GM12864 (cell line): ENCODE results near the gene PDLIM7.

ENCODE experiments used
- DNase-seq: peaks from one replicate; pipeline ENCODE4 v3.0.0-alpha.2; 2011; ENCODE audit warnings: low read depth
- H3K4me3 ChIP-seq: 2 replicates; pipeline ENCODE4 v1.5.1; 2011; ENCODE audit warnings: mild to moderate bottlenecking, low read depth, low read length, control low read depth
- TF ChIP-seq, protein P1 (sequence below): IDR thresholded peaks from 2 replicates; pipeline ENCODE4 v1.5.1; 2011; ENCODE audit warnings: low read depth, mild to moderate bottlenecking, moderate library complexity, low read length, control low read depth, inconsistent platforms; ENCODE audit errors: missing control alignments

The PDLIM7 gene

DNA sequence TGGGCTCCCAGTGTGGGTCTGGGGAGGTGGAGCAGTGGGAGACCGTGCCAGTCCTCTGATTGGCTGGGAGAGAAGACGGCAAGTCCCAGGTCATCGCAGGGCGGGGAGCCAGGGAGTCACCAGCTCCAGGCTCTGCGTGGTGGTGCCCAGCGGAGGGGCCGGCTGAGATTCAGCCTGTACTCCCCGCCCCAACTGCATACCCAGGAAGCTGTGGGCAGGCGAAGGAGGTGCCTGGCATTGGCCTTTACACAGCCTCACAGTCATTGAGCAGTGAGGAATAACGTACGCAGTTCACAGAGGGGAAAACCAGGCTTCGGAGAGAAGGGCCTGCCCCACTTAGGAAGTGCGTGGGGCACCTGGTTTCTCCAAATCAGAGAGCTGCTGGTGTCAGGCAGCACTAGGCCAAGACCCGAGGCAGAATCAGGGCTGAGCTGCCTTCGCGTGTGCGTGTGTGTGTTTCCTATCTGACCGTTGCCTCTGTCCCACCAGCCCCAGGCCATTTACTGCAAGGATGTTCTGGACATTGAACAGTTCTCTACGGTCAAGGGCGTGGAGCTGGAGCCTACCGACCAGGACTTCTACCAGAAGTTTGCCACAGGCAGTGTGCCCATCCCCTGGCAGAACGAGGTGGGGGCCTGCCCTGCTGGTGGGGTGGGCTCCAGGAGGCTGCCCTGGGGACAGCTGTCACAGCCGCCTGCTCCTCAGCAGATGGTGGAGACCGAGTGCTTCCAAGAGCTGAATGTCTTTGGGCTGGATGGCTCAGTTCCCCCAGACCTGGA lies 57.0 kb downstream of the PDLIM7 start:
- H3K4me3 ChIP-seq, result no peak overlapping the region
- no peak for DNase-seq
- TF ChIP-seq, protein P1, sequence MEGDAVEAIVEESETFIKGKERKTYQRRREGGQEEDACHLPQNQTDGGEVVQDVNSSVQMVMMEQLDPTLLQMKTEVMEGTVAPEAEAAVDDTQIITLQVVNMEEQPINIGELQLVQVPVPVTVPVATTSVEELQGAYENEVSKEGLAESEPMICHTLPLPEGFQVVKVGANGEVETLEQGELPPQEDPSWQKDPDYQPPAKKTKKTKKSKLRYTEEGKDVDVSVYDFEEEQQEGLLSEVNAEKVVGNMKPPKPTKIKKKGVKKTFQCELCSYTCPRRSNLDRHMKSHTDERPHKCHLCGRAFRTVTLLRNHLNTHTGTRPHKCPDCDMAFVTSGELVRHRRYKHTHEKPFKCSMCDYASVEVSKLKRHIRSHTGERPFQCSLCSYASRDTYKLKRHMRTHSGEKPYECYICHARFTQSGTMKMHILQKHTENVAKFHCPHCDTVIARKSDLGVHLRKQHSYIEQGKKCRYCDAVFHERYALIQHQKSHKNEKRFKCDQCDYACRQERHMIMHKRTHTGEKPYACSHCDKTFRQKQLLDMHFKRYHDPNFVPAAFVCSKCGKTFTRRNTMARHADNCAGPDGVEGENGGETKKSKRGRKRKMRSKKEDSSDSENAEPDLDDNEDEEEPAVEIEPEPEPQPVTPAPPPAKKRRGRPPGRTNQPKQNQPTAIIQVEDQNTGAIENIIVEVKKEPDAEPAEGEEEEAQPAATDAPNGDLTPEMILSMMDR, result no peak

GRCh38 chr5:177439518-177440053 lies 57.8 kb downstream of the PDLIM7 start:
- no peak overlapping the region for H3K4me3 ChIP-seq
- no peak for DNase-seq
- TF ChIP-seq, protein P1, result no peak

GRCh38 chr5:177438468-177438867 lies 58.9 kb downstream of the PDLIM7 start:
- TF ChIP-seq, protein P1, result no peak
- H3K4me3 ChIP-seq, result no peak overlapping the region
- no peak for DNase-seq

DNA sequence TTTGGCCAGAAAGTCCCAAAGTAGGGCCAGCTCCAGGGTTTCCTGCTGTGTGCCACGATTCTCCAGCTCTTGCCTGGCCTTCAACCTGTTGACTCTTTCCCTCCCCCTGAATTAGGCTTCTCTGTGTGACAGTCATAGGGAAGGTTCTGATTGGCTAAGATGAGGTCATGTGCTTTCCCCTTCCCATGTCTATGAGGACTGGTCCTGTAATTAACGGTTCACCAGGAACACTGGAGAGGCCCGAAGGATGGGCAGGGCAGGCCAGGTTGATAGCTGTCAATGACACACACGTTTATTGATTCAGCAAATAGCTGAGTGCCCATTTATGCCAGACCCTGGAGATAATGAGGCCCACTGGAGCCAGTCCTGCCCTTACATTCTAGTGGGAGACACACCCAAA lies 59.8 kb downstream of the PDLIM7 start:
- TF ChIP-seq, protein P1, result no peak
- DNase-seq, result no peak
- H3K4me3 ChIP-seq, result no peak overlapping the region

- DNase-seq, result no peak
- TF ChIP-seq, protein P1, result no peak
- H3K4me3 ChIP-seq, result no peak overlapping the region
These were observed 61.4 kb downstream of the PDLIM7 start for GRCh38 chr5:177435847-177436536.

- H3K4me3 ChIP-seq, result no peak overlapping the region
- no peak for DNase-seq
- TF ChIP-seq, protein P1, result no peak
These were observed 62.3 kb downstream of the PDLIM7 start for GRCh38 chr5:177434942-177435738.
